ENCODE measurements around the gene ZFPL1.

ZFPL1 gene

GRCh38 chr11:65083834-65084597 is at the start of gene ZFPL1, which contains the start of gene CDCA5:
Gene ZFPL1 (plus strand): TSS chr11:65084222. CDS start chr11:65084699, 477 bp downstream.
Gene CDCA5 (minus strand): TSS chr11:65084040. CDS start chr11:65083978, 62 bp downstream.
- DNase-seq = peak; percentile 98

DNA sequence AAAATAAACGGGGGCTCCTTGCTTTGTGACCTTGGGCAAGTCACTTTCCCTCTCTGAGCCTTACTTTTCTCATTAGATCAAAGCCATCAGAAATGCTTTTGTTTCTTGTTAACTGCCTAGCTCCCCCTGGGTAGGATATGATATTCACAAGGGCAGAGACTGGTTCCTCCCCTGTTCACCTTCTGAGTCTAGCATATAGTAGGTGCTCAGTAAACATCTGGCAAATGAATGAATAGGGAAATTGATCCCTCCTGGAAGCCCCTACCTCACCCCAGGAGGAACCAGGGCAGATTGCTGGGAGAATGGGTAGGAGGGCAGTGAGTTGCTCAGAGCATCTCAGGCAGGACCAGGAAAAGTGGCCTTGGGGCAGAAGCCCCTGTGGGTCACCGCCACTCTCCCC is 49.6 kb upstream of the ZFPL1 start:
- no peak for DNase-seq

GRCh38 chr11:65035579-65035978 is 48.4 kb upstream of the ZFPL1 start:
- no peak for DNase-seq

- peak; percentile 18 for DNase-seq
Measured at GRCh38 chr11:65036931-65037330, 47.1 kb upstream of the ZFPL1 start.

DNA sequence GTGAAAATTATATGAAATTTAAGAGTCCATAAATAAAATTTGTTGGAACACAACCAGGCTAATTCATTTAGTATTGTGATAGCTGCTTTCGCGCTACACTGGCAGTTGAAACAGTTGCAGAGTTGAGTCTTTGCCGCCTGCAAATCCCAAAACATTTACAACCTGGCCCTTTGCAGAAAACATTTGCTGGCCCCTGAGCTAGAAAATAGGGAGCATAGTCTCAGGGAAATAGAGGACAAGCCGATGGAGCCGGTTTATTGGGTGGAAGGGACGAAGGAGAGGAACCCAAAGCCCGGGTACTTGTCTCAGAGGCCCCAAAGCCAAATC is 43.5 kb upstream of the ZFPL1 start:
- no peak for DNase-seq

GRCh38 chr11:65040847-65041622 is 43.0 kb upstream of the ZFPL1 start, which contains the start of gene SAC3D1:
Gene SAC3D1 (plus strand): TSS chr11:65041210. CDS start chr11:65041293, 83 bp downstream.
- peak; percentile 99 for DNase-seq

DNA sequence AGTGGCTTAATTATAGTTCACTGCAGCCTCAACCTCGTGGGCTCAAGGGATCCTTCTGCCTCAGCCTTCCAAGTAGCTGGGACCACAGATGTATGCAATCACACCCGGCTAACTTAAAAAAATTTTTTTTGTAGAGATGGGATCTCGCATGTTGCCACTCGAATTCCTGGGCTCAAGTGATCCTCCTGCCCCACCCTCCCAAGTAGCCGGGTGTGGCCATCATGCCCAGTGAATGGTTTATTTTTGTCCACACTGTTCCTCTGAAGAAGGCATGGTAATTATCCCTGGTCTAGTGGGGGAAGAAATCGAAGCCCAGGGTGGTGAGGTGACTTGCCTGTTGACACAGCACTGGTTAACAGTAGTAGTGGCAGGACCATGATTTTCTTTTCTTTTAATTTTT is 41.1 kb upstream of the ZFPL1 start:
- DNase-seq = no peak

DNA sequence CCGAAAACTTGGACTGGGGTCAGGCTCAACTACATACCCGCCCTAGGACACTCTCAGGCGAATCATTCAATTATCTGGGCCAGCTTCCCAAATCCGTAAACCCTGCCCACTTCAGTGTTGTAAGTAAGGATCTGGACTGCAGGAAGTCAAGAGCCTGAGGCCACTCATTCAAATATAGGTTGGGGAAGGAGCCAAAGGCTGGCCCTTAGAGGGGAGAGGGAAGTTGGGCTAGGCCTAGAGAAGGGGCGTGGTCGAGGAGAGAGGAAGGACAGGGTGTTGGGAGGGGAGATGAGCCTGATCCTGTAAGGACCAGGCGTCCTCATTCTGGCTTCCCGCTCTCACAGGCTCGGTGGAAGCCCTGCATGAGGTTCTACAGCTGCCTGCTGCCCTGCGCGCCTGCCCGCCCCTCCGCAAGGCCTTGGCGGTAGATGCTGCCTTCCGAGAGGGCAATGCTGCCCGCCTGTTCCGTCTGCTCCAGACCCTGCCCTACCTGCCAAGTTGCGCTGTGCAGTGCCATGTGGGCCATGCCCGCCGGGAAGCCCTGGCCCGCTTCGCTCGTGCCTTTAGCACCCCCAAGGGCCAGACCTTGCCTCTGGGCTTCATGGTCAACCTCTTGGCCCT is 40.0 kb upstream of the ZFPL1 start:
- DNase-seq = no peak

DNA sequence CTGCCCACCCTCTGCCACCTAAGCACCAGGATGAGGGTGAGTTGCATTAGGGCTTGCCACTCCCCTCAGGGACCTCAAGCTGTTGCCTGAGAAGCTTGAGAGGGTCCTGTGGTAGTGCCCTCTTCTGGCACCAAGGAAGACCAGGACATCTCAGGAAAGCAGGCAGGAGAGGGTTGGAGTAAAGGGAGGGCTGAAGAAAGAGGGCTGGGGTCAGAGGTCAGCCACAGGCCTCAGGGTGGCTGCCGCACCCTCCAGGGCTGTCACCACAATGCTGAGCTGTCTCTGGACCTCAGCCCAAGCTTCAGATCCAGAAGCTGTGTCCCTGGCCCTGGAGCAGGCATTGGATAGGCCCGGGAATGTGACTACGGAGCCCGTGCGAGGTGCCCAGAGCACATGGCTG is 39.0 kb upstream of the ZFPL1 start:
- DNase-seq = no peak

DNA sequence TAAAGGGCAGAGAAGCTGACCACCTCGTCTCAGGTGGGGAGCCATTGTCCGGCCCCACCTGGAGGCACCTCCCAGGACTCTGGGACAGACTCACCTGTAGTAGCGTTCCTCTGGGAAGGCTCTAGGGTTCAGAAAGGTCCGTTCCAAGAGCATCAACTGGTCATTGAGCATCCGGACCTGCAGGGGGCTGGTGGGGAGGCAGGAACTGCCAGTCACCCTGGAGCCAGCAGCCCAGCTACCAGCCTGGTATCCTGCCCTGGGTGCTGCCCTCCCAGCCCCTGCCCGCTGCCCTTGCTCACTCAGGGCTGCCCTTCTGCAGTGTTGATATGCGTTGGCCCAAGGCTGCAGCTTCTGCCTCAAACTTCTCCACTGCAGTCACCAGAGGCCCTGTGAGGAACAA is 38.3 kb upstream of the ZFPL1 start:
- DNase-seq = no peak

GRCh38 chr11:65047581-65048422 is 36.2 kb upstream of the ZFPL1 start:
- DNase-seq = no peak

DNA sequence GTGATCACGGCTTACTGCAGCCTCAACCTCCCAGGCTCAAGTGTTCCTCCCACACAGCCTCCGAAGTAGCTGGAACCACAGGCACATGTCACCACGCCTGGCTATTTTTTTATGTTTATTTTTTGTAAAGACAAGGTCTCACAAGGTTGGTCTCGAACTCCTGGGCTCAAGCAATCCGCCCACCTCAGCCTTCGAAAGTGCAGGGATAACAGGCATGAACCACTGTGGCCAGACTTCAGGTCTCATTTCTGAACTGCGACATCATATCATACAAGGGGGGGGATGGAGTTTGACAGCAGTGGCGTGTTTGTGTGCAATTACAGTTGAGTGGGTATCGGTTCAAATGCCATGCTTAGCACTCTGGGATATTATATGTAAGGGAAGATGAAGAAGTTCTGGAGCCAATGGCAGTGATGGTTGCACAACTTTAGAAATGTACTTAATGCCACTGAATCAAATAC is 32.6 kb upstream of the ZFPL1 start:
- DNase-seq = no peak

DNA sequence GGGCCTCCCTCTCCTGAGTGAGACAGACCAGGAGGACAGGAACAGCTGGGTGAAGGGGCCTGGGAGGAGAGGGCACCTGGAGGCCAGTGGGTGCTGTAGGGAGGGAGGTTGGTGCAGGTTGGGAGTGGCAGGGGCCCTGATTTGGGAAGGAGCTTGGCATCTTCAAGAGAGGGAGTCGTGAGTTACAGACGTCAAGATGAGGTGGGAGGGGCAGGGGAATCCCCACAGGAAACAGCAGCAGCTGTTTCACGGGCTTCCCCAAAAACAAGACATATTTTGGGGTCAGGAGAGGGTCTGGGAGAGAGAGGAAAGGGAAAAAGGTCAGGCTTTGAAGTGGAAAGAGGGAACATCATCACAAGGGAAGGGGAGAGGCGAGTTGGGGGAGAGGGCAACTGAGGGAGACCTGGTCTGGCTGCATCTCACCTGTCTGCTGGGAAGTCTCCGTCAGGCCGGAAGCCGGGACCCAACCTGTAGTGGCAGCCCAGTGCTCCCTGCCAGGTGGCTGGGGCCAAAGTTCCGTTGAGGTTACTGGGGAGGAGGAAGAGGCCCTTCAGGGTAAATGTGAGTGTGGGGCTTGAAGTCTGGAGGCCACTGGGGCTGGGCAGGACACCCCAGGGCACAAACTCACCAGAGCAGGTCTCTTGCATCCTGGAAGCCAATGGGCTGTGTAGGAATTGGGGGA is 30.1 kb upstream of the ZFPL1 start:
- no peak for DNase-seq

DNA sequence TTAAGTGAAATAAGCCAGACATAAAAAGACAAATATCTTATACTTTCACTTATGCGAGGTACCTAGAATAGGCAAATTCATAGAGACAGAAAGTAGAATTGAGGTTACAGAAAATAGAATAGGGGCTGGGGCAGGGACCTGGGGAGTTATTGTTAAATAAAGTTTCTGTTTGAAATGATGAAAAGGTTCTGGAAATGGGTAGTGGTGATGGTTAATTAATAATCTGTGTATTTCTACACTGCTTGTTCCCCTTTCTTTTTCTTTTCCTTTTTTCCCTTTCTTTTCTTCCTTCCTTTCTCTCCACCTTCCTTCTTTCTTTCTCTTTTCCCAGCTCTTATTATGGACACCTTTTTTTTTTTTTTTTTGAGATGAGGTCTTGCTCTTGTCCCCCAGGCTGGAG is 28.5 kb upstream of the ZFPL1 start:
- DNase-seq = no peak

- DNase-seq = no peak
Measured at GRCh38 chr11:65056999-65057398, 27.0 kb upstream of the ZFPL1 start.

- DNase-seq = no peak
Measured at GRCh38 chr11:65057526-65057925, 26.5 kb upstream of the ZFPL1 start.

DNA sequence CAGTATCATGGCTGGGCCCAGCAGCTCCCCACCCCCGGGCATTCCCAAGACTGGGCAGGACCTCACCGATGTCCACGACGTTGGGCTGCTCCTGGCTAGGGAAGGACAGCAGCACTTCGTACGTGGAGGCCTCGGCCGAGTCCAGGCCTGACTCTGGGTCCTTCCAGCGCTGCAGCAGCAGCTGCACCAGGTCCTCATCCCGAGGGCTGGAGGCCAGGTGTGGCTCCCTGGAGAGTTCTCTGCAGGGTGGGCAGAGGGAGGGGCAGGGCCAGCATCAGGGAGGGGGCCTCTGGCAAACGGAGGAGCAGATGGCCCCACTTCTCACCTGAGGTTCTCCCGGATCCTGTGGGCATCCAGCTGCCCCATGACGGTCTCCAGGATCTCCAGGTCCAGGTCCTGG is 26.0 kb upstream of the ZFPL1 start:
- DNase-seq = no peak

DNA sequence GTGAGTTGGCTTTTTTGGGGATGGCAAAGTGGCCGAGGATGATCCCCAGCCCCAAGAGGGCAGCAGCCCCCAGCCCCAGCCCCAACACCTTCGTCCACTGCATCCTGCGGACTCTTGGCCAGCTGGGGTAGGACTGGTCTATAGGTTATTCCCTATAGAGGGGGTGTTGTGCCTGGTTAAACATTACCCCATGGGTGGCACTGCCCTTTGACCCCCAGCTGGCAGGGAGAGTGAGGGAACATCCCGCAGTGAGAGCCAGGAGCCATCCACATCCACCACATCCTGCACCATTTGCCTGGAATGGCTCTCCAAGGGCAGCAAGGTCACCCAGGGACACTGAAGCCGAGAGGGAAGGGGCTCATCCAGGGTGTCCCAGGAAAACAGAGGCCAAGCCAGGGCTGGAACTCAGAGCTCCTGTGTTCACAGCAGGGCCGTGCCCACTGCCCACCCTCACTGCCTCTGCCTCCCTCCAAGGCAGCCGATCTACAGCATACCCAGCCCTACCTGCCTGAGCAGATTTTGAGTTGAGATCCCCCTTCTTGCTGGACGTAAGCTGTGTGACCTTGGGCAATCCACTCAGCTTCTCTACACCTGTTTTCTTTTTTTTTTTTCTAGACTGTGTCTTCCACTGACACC is 25.5 kb upstream of the ZFPL1 start, which contains the start of gene NAALADL1:
TSS of gene NAALADL1 (minus strand) at position 135 of the 636 bp plus-strand sequence. CDS start at position 103, 32 bp downstream.
- DNase-seq = no peak

- no peak for DNase-seq
Measured at GRCh38 chr11:65059523-65059922, 24.5 kb upstream of the ZFPL1 start.

- no peak for DNase-seq
Measured at GRCh38 chr11:65059959-65060824, 23.8 kb upstream of the ZFPL1 start.

Data from NCI-H1092 treated with DMSO at 0.1 percent for 48 hours (cell line).